Activated T-helper 2 cell treated with anti-CD3 and anti-CD28 coated beads, Interferon-gamma antibody, Interleukin-2, Interleukin-4, amounts not matched to agents 10 μg/mL and 5 μg/mL and 100 μg/mL, durations not matched to agents 14 hours and 24 hours and 36 hours (primary cell): ENCODE data around the gene INHBE. TPM values are rescaled to one million over a fixed set of nuclear protein-coding genes. Genes with fewer than 3 reads are reported as not detected.

Experiments
- DNase-seq: peaks from one replicate; pipeline ENCODE4 v3.0.0; 2021; ENCODE audit warnings: low spot score
- H3K27ac Mint-ChIP-seq: one replicate; pipeline ENCODE4 v1.8.0; 2021; ENCODE audit warnings: mixed read lengths
- H3K27me3 Mint-ChIP-seq: one replicate; pipeline ENCODE4 v1.8.0; 2021; ENCODE audit warnings: low read depth, mixed read lengths
- H3K36me3 Mint-ChIP-seq: one replicate; pipeline ENCODE4 v1.8.0; 2021; ENCODE audit warnings: low read depth, mixed read lengths
- H3K4me1 Mint-ChIP-seq: one replicate; pipeline ENCODE4 v1.8.0; 2021; ENCODE audit warnings: low read depth, mixed read lengths
- H3K4me3 Mint-ChIP-seq: one replicate; pipeline ENCODE4 v1.8.0; 2021; ENCODE audit warnings: low read depth, mild to moderate bottlenecking, moderate library complexity, mixed read lengths
- H3K9me3 Mint-ChIP-seq: one replicate; pipeline ENCODE4 v1.8.0; 2021; ENCODE audit warnings: mixed read lengths
- intact Hi-C: fragments of 100-400 bp; cut with micrococcal nuclease; formaldehyde crosslinking; loops from one replicate; pipeline ENCODE4 v1.15.1; 2023
- total RNA-seq: library from RNA; stranded (reverse); gene quantifications from 2 replicates; pipeline ENCODE4 v1.2.3, GENCODE V29; 2022

Gene INHBE
- total RNA-seq, 1 donor from 2014 or later: 0.25 TPM

DNA sequence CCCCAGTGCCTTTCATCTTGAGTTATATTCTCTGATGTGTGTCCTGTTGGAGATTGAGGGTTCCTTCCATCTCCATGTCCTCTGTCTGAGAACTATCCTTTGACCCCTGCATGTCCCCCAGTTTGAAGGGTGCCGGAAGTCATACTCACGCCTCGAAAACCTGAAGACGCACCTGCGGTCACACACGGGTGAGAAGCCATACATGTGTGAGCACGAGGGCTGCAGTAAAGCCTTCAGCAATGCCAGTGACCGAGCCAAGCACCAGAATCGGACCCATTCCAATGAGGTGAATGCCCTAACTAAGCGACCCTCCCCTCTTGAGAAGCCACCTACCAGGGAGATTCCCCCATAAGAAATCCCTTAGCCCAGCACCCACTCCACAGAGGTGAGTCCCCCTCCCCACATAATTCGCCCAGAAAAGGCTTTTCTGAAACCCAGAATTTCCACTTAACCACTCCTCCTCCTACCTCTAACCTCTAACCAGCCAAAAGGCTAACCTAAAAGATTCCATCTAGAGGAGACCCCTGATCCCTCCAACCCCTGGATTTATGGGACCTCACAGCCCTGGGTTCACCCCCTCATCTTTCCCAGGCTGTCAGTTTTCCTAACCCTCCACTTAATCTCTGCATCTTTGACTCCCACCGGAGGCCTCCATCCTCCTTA lies 12.2 kb downstream of the INHBE start:
- no peaks in the 10 kb centered on the region for H3K9me3 Mint-ChIP-seq
- H3K4me1 Mint-ChIP-seq: peaks cover 16% of the 10 kb centered on the region
- H3K4me3 Mint-ChIP-seq: no peak overlapping the region
- H3K36me3 Mint-ChIP-seq: peaks cover 24% of the 10 kb centered on the region
- no peaks in the 10 kb centered on the region for H3K27me3 Mint-ChIP-seq
- no peak for DNase-seq
- intact Hi-C loops: no loop called here
- H3K27ac Mint-ChIP-seq: no peak overlapping the region

DNA sequence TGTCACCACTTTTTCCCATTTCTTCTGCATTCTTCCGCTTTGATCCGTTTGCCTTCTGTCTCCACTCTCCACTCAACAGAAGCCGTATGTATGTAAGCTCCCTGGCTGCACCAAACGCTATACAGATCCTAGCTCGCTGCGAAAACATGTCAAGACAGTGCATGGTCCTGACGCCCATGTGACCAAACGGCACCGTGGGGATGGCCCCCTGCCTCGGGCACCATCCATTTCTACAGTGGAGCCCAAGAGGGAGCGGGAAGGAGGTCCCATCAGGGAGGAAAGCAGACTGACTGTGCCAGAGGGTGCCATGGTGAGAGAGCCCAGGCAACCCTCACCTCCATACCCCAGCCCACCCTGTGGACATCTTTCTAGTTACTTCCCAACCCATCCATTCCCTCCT lies 12.8 kb downstream of the INHBE start:
- Mint-ChIP-seq H3K9me3 (no peaks in the 10 kb centered on the region), H3K27ac (no peak overlapping the region), H3K4me1 (peaks cover 11% of the 10 kb centered on the region), H3K36me3 (peaks cover 30% of the 10 kb centered on the region), H3K27me3 (no peaks in the 10 kb centered on the region), H3K4me3 (no peak overlapping the region)
- DNase-seq: no peak
- intact Hi-C loops: no loop called here

GRCh38 chr12:57469296-57470164 lies 14.4 kb downstream of the INHBE start:
- Mint-ChIP-seq H3K36me3 (peaks cover 40% of the 10 kb centered on the region), H3K4me1 (peaks cover 6% of the 10 kb centered on the region), H3K9me3 (no peaks in the 10 kb centered on the region), H3K27ac (no peak overlapping the region), H3K27me3 (no peaks in the 10 kb centered on the region), H3K4me3 (no peak overlapping the region)
- DNase-seq: no peak
- intact Hi-C loops: no loop called here

DNA sequence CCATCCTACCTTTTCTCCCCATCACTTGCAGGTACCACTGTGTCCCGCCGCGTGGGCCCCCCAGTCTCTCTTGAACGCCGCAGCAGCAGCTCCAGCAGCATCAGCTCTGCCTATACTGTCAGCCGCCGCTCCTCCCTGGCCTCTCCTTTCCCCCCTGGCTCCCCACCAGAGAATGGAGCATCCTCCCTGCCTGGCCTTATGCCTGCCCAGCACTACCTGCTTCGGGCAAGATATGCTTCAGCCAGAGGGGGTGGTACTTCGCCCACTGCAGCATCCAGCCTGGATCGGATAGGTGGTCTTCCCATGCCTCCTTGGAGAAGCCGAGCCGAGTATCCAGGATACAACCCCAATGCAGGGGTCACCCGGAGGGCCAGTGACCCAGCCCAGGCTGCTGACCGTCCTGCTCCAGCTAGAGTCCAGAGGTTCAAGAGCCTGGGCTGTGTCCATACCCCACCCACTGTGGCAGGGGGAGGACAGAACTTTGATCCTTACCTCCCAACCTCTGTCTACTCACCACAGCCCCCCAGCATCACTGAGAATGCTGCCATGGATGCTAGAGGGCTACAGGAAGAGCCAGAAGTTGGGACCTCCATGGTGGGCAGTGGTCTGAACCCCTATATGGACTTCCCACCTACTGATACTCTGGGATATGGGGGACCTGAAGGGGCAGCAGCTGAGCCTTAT lies 15.3 kb downstream of the INHBE start:
- H3K27ac Mint-ChIP-seq: no peak overlapping the region
- H3K27me3 Mint-ChIP-seq: no peaks in the 10 kb centered on the region
- no peaks in the 10 kb centered on the region for H3K9me3 Mint-ChIP-seq
- H3K36me3 Mint-ChIP-seq: peaks cover 45% of the 10 kb centered on the region
- peaks cover 11% of the 10 kb centered on the region for H3K4me1 Mint-ChIP-seq
- no peak for DNase-seq
- intact Hi-C loops: no loop called here
- H3K4me3 Mint-ChIP-seq: no peak overlapping the region

DNA sequence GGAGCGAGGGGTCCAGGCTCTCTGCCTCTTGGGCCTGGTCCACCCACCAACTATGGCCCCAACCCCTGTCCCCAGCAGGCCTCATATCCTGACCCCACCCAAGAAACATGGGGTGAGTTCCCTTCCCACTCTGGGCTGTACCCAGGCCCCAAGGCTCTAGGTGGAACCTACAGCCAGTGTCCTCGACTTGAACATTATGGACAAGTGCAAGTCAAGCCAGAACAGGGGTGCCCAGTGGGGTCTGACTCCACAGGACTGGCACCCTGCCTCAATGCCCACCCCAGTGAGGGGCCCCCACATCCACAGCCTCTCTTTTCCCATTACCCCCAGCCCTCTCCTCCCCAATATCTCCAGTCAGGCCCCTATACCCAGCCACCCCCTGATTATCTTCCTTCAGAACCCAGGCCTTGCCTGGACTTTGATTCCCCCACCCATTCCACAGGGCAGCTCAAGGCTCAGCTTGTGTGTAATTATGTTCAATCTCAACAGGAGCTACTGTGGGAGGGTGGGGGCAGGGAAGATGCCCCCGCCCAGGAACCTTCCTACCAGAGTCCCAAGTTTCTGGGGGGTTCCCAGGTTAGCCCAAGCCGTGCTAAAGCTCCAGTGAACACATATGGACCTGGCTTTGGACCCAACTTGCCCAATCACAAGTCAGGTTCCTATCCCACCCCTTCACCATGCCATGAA lies 16.0 kb downstream of the INHBE start:
- Mint-ChIP-seq H3K36me3 (peaks cover 43% of the 10 kb centered on the region), H3K9me3 (no peaks in the 10 kb centered on the region), H3K27ac (no peak overlapping the region), H3K27me3 (no peaks in the 10 kb centered on the region), H3K4me1 (peaks cover 11% of the 10 kb centered on the region), H3K4me3 (no peak overlapping the region)
- DNase-seq: no peak
- intact Hi-C loops: no loop called here

DNA sequence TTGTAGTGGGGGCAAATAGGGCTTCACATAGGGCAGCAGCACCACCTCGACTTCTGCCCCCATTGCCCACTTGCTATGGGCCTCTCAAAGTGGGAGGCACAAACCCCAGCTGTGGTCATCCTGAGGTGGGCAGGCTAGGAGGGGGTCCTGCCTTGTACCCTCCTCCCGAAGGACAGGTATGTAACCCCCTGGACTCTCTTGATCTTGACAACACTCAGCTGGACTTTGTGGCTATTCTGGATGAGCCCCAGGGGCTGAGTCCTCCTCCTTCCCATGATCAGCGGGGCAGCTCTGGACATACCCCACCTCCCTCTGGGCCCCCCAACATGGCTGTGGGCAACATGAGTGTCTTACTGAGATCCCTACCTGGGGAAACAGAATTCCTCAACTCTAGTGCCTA lies 16.6 kb downstream of the INHBE start:
- H3K27me3 Mint-ChIP-seq: no peaks in the 10 kb centered on the region
- peaks cover 16% of the 10 kb centered on the region for H3K4me1 Mint-ChIP-seq
- no peaks in the 10 kb centered on the region for H3K9me3 Mint-ChIP-seq
- DNase-seq: no peak
- no peak overlapping the region for H3K4me3 Mint-ChIP-seq
- no peak overlapping the region for H3K27ac Mint-ChIP-seq
- intact Hi-C loops: no loop called here
- peaks cover 49% of the 10 kb centered on the region for H3K36me3 Mint-ChIP-seq

DNA sequence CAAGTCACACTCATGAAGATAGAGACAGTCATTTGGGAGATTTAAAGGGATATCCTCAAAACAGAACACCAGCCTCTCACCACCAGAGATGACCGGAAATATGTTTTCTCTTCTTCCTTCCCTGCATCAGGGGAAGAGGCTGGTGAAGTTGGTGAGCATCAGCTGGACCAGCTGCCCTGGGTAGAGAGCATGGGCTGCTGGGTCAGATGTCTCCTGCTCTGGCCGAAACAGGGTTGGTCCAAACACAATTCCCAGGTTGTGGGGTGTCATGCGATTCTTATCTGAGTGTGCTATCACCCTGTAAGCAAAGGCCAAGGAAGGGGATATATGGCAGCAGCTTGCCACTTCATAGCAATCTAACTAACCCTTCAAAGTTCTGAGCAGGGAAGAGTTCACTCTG lies 17.3 kb downstream of the INHBE start:
- intact Hi-C loops: no loop called here
- DNase-seq: no peak
- no peak overlapping the region for H3K4me3 Mint-ChIP-seq
- H3K27ac Mint-ChIP-seq: no peak overlapping the region
- H3K27me3 Mint-ChIP-seq: no peaks in the 10 kb centered on the region
- H3K4me1 Mint-ChIP-seq: peaks cover 17% of the 10 kb centered on the region
- H3K36me3 Mint-ChIP-seq: peaks cover 56% of the 10 kb centered on the region
- H3K9me3 Mint-ChIP-seq: no peaks in the 10 kb centered on the region

GRCh38 chr12:57473392-57473791 lies 18.3 kb downstream of the INHBE start:
- Mint-ChIP-seq H3K27ac (no peak overlapping the region), H3K4me3 (no peak overlapping the region), H3K4me1 (peaks cover 20% of the 10 kb centered on the region), H3K36me3 (peaks cover 52% of the 10 kb centered on the region), H3K9me3 (no peaks in the 10 kb centered on the region), H3K27me3 (no peaks in the 10 kb centered on the region)
- no peak for DNase-seq
- intact Hi-C loops: no loop called here

DNA sequence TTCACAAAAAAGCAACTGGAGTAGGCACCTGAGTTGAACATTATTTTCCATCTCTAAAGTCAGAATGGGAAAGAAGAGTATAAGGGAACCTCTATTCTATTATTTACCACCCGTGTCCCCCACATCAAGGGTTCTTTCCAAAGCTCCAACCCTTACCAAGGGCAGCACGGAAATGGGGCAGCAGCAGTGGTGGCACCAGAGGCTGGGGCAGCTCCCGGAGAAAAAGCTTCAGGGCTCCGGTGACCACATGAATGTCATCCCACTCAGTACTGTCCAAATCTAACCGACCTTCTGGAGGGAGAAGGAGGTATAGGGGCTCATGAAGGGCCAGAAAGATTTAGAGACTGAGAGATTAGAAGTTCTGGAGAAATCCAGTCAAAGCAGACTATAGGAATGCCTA lies 18.8 kb downstream of the INHBE start:
- Mint-ChIP-seq H3K27ac (peak overlapping the region; percentile 47), H3K4me1 (peaks cover 25% of the 10 kb centered on the region)
- intact Hi-C loops: no loop called here

GRCh38 chr12:57474430-57474829 lies 19.3 kb downstream of the INHBE start:
- Mint-ChIP-seq H3K27ac (peak overlapping the region; percentile 47), H3K4me1 (peaks cover 31% of the 10 kb centered on the region), H3K27me3 (no peaks in the 10 kb centered on the region)

More for the DNA sequence above, 18.8 kb downstream of the INHBE start:
- H3K9me3 Mint-ChIP-seq: no peaks in the 10 kb centered on the region
- H3K27me3 Mint-ChIP-seq: no peaks in the 10 kb centered on the region
- H3K4me3 Mint-ChIP-seq: peak overlapping the region; percentile 72
- H3K36me3 Mint-ChIP-seq: peaks cover 54% of the 10 kb centered on the region
- DNase-seq: no peak

GRCh38 chr12:57474862-57475261 lies 19.8 kb downstream of the INHBE start:
- DNase-seq: no peak
- H3K4me1 Mint-ChIP-seq: peaks cover 35% of the 10 kb centered on the region
- intact Hi-C loops: no loop called here
- peak overlapping the region; percentile 47 for H3K27ac Mint-ChIP-seq
- H3K4me3 Mint-ChIP-seq: peak overlapping the region; percentile 72
- H3K27me3 Mint-ChIP-seq: no peaks in the 10 kb centered on the region
- H3K36me3 Mint-ChIP-seq: peaks cover 56% of the 10 kb centered on the region
- no peaks in the 10 kb centered on the region for H3K9me3 Mint-ChIP-seq

More at GRCh38 chr12:57474430-57474829, 19.3 kb downstream of the INHBE start:
- Mint-ChIP-seq H3K36me3 (peaks cover 52% of the 10 kb centered on the region), H3K4me3 (peak overlapping the region; percentile 72), H3K9me3 (no peaks in the 10 kb centered on the region)
- intact Hi-C loops: no loop called here
- DNase-seq: no peak

GRCh38 chr12:57475271-57476161 lies 20.4 kb downstream of the INHBE start:
- no peaks in the 10 kb centered on the region for H3K9me3 Mint-ChIP-seq
- H3K36me3 Mint-ChIP-seq: peaks cover 56% of the 10 kb centered on the region
- H3K27ac Mint-ChIP-seq: peak overlapping the region; percentile 100
- H3K4me1 Mint-ChIP-seq: peaks cover 41% of the 10 kb centered on the region
- no peak for DNase-seq
- no peaks in the 10 kb centered on the region for H3K27me3 Mint-ChIP-seq
- intact Hi-C loops: loop anchor here (2.0 kb wide), 1 partner anchor 71 kb away; the partner anchor contains the start of gene DCTN2
- H3K4me3 Mint-ChIP-seq: peak overlapping the region; percentile 93
